ENCODE measurements around the gene UNC5C. TPM values are rescaled to one million over a fixed set of nuclear protein-coding genes. Genes with fewer than 3 reads are reported as not detected.

UNC5C gene
- total RNA-seq (ENCODE audit: low replicate concordance): 1.1 and 2.0 TPM in 2 replicates

DNA sequence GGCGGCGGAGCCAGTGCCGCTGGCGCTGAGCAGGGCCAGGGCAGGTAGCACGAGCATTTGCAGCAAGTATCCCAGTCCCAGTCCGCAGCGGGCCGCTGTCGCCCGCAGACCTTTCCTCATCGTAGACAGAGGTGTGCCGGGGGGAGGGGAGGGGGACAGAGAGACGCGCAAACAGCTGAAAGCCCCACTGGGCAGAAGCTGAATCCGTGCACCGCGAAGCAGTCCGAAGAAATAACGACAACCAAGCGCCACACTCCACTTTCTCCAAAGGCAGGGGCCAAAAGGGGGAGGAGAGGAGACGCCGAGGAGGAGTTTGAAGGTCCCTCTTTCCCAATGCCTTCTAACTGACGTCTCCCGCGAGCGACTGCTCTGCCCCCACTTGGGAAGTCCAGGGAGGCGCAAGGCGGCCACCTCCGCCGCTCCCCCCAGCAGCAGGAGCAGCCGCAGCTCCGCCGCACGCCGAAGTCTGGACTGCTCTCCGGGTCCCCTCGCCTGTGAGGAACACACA lies at the start of gene UNC5C:
UNC5C (minus strand) TSS at position 236 of the 508 bp plus-strand sequence.

